Esophagus muscularis mucosa (tissue), 4 donors: ENCODE measurements around the gene RFTN1.

Experiments used
- CTCF ChIP-seq, 3 experiments: fragments of 200-600 bp in 2 of 3; fragments of 450-650 bp in 1 of 3; sonication (generic) in 2 of 3; IDR thresholded peaks; one replicate each; pipeline ENCODE4 v1.5.1; 2017 to 2019; ENCODE audit warnings: antibody characterized with exemption in 3 of 3, mild to moderate bottlenecking in 2 of 3, moderate library complexity in 1 of 3
- EP300 ChIP-seq: sonication (generic); formaldehyde crosslinking; IDR thresholded peaks from one replicate; pipeline ENCODE4 v1.6.1; 2017; ENCODE audit warnings: antibody characterized with exemption
- POLR2AphosphoS5 ChIP-seq, 2 donors: sonication (generic); formaldehyde crosslinking; IDR thresholded peaks; one replicate each; pipeline ENCODE4 v1.6.1; 2017; ENCODE audit warnings: antibody characterized with exemption in 2 of 2

- TF ChIP-seq CTCF (IDR thresholded peaks at IDR 0.05) = no peak
- TF ChIP-seq POLR2AphosphoS5 (IDR thresholded peaks at IDR 0.05) = peak in 1 of 2 donors; percentile 38
- TF ChIP-seq EP300 = no peak
Measured at GRCh38 chr3:16400106-16400931, 113.2 kb downstream of the RFTN1 start.
